Adrenal gland (tissue), 12 donors: ENCODE data around the gene ZBED1. TPM values are rescaled to one million over a fixed set of nuclear protein-coding genes. Genes with fewer than 3 reads are reported as not detected.
A peak's percentile ranks its signal among the peaks of the same experiment; 100 is the strongest.

Experiments
- DNase-seq, 7 donors: peaks; one replicate each; pipeline ENCODE4 v3.0.0-alpha.2; 2019 to 2020
- H3K27ac ChIP-seq, 5 donors: fragments of 200-600 bp; sonication (generic) in 4 of 5; 1 replicate in 3 of 5; 2 replicates in 2 of 5; pipeline versions ENCODE4 v1.5.1 to v1.8.0; 2016 to 2020; ENCODE audit warnings: mild to moderate bottlenecking in 1 of 5
- H3K27me3 ChIP-seq: fragments of 200-600 bp; 2 replicates; pipeline ENCODE4 v1.8.0; 2021
- H3K36me3 ChIP-seq, 2 donors: fragments of 200-600 bp; replicated peaks in 1 of 2; 1 replicate in 1 of 2; 2 replicates in 1 of 2; pipeline versions ENCODE4 v1.5.1 to v1.8.0; 2018 to 2022
- H3K4me1 ChIP-seq, 2 donors: fragments of 200-600 bp; replicated peaks in 1 of 2; 1 replicate in 1 of 2; 2 replicates in 1 of 2; pipeline versions ENCODE4 v1.5.1 to v1.8.0; 2018 to 2021
- H3K4me3 ChIP-seq, 4 donors: fragments of 200-600 bp; sonication (generic) in 3 of 4; one replicate each; pipeline ENCODE4 v1.5.1; 2016 to 2018
- H3K9me3 ChIP-seq, 3 donors: fragments of 200-600 bp; sonication (generic) in 1 of 3; replicated peaks in 1 of 3; 1 replicate in 2 of 3; 2 replicates in 1 of 3; pipeline versions ENCODE4 v1.5.1 to v1.8.0; 2016 to 2021
- CTCF ChIP-seq, 6 experiments: fragments of 450-650 bp in 4 of 6; fragments of 200-600 bp in 2 of 6; sonication (generic) in 1 of 6; IDR thresholded peaks; 1 replicate in 5 of 6; 2 replicates in 1 of 6; pipeline versions ENCODE4 v1.5.1 to v1.8.0; 2016 to 2021; ENCODE audit warnings: antibody characterized with exemption in 6 of 6, mild to moderate bottlenecking in 2 of 6, moderate library complexity in 1 of 6
- POLR2A ChIP-seq, 2 donors: fragments of 450-650 bp; IDR thresholded peaks; one replicate each; pipeline ENCODE4 v1.6.1; 2017; ENCODE audit warnings: antibody characterized with exemption in 2 of 2, mild to moderate bottlenecking in 2 of 2, moderate library complexity in 1 of 2
- WGBS, 4 donors: extraction: QIAGEN DNeasy Blood & Tissue Kit in 2 of 4; methylation state at CpG; one replicate each; pipeline versions ENCODE4 v1.1.5 to v1.1.7; 2013 to 2017; 5-methylcytosine and 5-hydroxymethylcytosine counted together
- intact Hi-C, 2 donors: fragments of 100-400 bp; cut with DNase I; formaldehyde crosslinking; loops; one replicate each; pipeline versions ENCODE4 v1.14.1 to v1.15.0; 2022 to 2023
- polyA plus RNA-seq, 3 donors: library from polyadenylated mRNA; stranded (reverse); fragments of 200-250 nt in 2 of 3; fragments of 350-450 nt in 1 of 3; fragmentation: Illumina TruSeq in 1 of 3; extraction: RNeasy Lipid Tissue Mini Kit (QIAGEN cat#74804) in 1 of 3; gene quantifications; one replicate each; pipeline ENCODE4 v1.2.3, GENCODE V29; 2013 to 2014
- total RNA-seq, 9 donors: library from RNA; depleted of rRNA in 4 of 9; stranded (reverse); fragments of >200 nt in 4 of 9; fragments of 120-200 nt in 1 of 9; fragmentation: NEBNext Ultra II Directional in 1 of 9; extraction: Animal tissue kit (Norgen Biotek cat#: 25700) in 1 of 9; gene quantifications; one replicate each; pipeline versions ENCODE4 v1.1.0 to v1.2.4, GENCODE V29; 2013 to 2023
- donor health status: healthy with polysubstance abuse.
- donor health status: Bipolar disorder and iron deficiency.
- donor health status: DM: yes; HTN: yes; CAD: no.
- donor health status: DM: no; HTN: no; CAD: no.
- donor health status: DM: no; HTN: no; CAD: no.
- donor health status: DM: yes; HTN: yes; CAD: no.

The ZBED1 gene
- total and polyA plus RNA-seq, 12 donors = 10.7 to 70.5 (median 45.6) TPM

- no peaks in the 10 kb centered on the region for H3K27me3 ChIP-seq
- H3K9me3 ChIP-seq = no peaks in the 10 kb centered on the region
- WGBS, 4 donors = 77 to 91% (median 87%) methylated on average over 8 of the region's 8 CpGs
- TF ChIP-seq POLR2A (IDR thresholded peaks at IDR 0.05) = no peak
- no peak for TF ChIP-seq CTCF (IDR thresholded peaks at IDR 0.05)
- intact Hi-C loops = no loop called here
- H3K27ac ChIP-seq = peak overlapping the region in 4 of 5 donors; percentile 42 to 94 (median 90)
- H3K4me3 ChIP-seq = peak overlapping the region in 1 of 4 donors; percentile 99
- peaks cover 23 to 38% of the 10 kb centered on the region in 2 donors for H3K4me1 ChIP-seq
- no peaks in the 10 kb centered on the region for H3K36me3 ChIP-seq
- no peak for DNase-seq
Measured at GRCh38 chrX:2499507-2499906, 1.3 kb downstream of the ZBED1 start.

GRCh38 chrX:2498781-2499302 lies 1.9 kb downstream of the ZBED1 start:
- TF ChIP-seq CTCF (IDR thresholded peaks at IDR 0.05) (no peak), POLR2A (IDR thresholded peaks at IDR 0.05) (no peak)
- Histone ChIP-seq H3K36me3 (no peaks in the 10 kb centered on the region), H3K4me3 (peak overlapping the region in 1 of 4 donors; percentile 99), H3K9me3 (no peaks in the 10 kb centered on the region), H3K27ac (peak overlapping the region; percentile 22 to 94 (median 86)), H3K4me1 (peaks cover 23 to 38% of the 10 kb centered on the region in 2 donors), H3K27me3 (no peaks in the 10 kb centered on the region)
- intact Hi-C loops = no loop called here
- DNase-seq = peak in 3 of 7 donors; percentile 34 to 52 (median 38)
- WGBS, 4 donors = 20 to 25% (median 22%) methylated on average over 10 of the region's 10 CpGs

GRCh38 chrX:2497961-2498780 lies 2.6 kb downstream of the ZBED1 start:
- 30 to 36% (median 33%) methylated on average over 11 of the region's 11 CpGs for WGBS, 4 donors
- H3K27ac ChIP-seq = peak overlapping the region; percentile 22 to 94 (median 86)
- intact Hi-C loops = no loop called here
- TF ChIP-seq POLR2A (IDR thresholded peaks at IDR 0.05) = no peak
- no peak for TF ChIP-seq CTCF (IDR thresholded peaks at IDR 0.05)
- DNase-seq = peak in 4 of 7 donors; percentile 38 to 44 (median 42)
- H3K4me1 ChIP-seq = peaks cover 23 to 38% of the 10 kb centered on the region in 2 donors
- H3K36me3 ChIP-seq = no peaks in the 10 kb centered on the region
- H3K27me3 ChIP-seq = no peaks in the 10 kb centered on the region
- H3K9me3 ChIP-seq = no peaks in the 10 kb centered on the region
- H3K4me3 ChIP-seq = peak overlapping the region in 1 of 4 donors; percentile 99

- Histone ChIP-seq H3K4me3 (no peak overlapping the region), H3K4me1 (peaks cover 23 to 38% of the 10 kb centered on the region in 2 donors), H3K27me3 (no peaks in the 10 kb centered on the region), H3K36me3 (no peaks in the 10 kb centered on the region), H3K9me3 (no peaks in the 10 kb centered on the region), H3K27ac (no peak overlapping the region)
- intact Hi-C loops = no loop called here
- TF ChIP-seq POLR2A (IDR thresholded peaks at IDR 0.05) (no peak), CTCF (IDR thresholded peaks at IDR 0.05) (no peak)
- 59 to 85% (median 71%) methylated on average over 14 of the region's 14 CpGs for WGBS, 4 donors
- DNase-seq = no peak
Measured at GRCh38 chrX:2495595-2495994, 5.2 kb downstream of the ZBED1 start.
